GM12875 (cell line): ENCODE data around the gene EPS8L1.
A peak's percentile ranks its signal among the peaks of the same experiment; 100 is the strongest.

ENCODE experiments used
- H3K4me3 ChIP-seq: one replicate; pipeline ENCODE4 v1.5.1; 2011; ENCODE audit warnings: low read depth, low read length, control low read depth
- TF ChIP-seq, protein P1 (sequence below): IDR thresholded peaks from 2 replicates; pipeline ENCODE4 v1.5.1; 2011; ENCODE audit warnings: low read depth, mild to moderate bottlenecking, control low read depth, inconsistent platforms, low read length, moderate library complexity, borderline replicate concordance; ENCODE audit not compliant: insufficient read depth

The EPS8L1 gene

DNA sequence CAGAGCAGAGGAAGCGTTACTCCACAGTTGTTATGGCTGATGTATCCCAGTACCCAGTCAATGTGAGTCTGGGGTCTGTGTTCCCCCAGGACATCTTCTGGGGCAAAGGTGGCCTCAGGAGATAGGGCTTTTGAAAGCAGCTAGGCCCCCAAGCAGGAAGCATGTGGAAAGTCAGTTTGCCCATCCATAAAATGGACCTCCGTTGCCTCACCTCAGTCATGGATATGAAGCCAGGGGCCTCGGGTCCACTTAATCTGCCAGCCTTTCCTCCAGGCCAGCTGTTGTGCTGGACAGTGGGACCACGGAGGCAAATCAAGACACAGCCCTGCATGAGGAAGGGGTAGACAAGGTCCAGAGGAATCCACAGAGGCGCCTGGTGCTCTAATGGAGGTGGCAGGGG lies 3.3 kb downstream of the EPS8L1 start:
- no peak overlapping the region for H3K4me3 ChIP-seq
- TF ChIP-seq, protein P1, sequence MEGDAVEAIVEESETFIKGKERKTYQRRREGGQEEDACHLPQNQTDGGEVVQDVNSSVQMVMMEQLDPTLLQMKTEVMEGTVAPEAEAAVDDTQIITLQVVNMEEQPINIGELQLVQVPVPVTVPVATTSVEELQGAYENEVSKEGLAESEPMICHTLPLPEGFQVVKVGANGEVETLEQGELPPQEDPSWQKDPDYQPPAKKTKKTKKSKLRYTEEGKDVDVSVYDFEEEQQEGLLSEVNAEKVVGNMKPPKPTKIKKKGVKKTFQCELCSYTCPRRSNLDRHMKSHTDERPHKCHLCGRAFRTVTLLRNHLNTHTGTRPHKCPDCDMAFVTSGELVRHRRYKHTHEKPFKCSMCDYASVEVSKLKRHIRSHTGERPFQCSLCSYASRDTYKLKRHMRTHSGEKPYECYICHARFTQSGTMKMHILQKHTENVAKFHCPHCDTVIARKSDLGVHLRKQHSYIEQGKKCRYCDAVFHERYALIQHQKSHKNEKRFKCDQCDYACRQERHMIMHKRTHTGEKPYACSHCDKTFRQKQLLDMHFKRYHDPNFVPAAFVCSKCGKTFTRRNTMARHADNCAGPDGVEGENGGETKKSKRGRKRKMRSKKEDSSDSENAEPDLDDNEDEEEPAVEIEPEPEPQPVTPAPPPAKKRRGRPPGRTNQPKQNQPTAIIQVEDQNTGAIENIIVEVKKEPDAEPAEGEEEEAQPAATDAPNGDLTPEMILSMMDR = no peak

- TF ChIP-seq, protein P1 = no peak
- H3K4me3 ChIP-seq = no peak overlapping the region
Measured at GRCh38 chr19:55079400-55080038, 3.9 kb downstream of the EPS8L1 start.

DNA sequence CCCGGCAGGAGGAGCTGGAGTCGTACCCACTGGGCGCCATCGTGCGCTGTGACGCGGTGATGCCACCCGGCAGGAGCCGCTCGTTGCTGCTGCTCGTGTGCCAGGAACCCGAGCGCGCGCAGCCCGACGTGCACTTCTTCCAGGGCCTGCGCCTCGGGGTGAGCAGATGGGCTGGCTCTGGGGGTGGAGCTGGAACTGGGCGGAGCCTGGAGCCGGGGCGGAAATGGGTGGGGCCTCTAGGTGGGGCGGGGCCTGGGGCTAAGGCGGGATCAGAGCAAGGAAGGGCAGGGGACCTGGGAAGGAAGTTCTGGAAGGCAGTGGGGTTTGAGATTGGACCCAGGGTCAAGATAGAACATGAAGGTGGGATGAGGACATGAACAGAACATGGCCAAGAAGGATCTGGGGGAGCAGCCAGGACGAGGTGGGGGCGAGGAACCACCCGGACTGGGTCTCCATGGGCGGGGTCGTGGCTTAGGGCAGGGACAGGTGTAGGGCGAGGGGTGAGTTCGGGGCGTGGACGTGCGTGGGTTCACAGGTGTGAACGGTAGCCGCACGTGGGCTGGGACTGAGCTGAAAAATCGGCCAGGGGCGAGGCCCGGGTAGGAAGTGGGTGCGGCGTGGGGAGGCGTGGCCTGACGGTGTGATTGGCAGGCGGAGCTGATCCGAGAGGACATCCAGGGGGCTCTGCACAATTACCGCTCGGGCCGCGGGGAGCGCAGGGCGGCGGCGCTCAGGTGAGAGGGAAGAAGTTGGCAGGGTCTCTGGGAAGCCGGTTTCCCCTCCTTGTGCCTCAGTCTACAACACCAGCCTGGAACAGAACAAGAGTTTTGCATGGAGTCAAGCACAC lies 4.7 kb downstream of the EPS8L1 start:
- H3K4me3 ChIP-seq = peak overlapping the region; percentile 47
- TF ChIP-seq, protein P1 = no peak

DNA sequence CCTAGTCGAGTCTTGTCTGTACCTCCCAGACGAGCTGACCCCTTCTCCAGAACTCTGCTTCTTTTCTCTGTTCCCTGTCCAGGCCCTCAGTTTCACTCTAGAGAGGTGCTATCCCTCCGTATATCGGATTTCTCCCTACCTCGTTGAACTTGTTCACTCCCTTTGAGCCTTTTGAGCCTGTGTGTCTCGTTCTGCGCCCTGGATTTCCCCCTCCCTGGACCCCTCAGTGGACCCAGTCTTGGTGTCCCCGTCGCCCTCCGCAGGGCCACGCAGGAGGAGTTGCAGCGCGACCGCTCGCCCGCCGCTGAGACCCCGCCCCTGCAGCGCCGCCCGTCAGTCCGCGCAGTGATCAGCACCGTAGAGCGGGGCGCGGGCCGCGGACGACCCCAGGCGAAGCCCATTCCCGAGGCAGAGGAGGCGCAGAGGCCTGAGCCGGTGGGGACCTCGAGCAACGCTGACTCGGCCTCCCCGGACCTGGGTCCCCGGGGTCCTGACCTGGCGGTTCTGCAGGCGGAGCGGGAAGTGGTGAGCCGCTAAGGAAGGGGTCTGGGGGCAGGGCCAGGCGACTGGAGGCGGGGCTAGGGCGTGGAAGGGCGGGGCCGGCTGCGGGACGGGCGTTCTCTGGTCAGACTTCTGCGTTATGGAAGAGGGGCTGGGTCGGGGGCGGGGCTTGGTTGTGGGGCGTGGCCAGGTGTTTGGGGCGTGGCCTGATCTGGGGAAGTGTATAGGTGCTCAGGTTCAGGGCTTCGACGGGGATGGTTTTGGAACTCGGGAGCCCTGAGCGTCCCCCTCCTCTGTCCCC lies 5.5 kb downstream of the EPS8L1 start:
- TF ChIP-seq, protein P1 = no peak
- H3K4me3 ChIP-seq = peak overlapping the region; percentile 47

DNA sequence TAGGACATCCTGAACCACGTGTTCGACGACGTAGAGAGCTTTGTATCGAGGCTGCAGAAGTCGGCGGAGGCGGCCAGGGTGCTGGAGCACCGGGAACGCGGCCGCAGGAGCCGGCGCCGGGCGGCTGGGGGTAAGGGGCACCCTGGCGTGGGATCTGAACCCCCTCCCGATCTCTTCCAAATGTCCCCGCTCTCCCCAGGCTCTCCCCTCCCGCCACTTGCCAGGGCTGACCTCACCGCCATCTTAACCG lies 6.0 kb downstream of the EPS8L1 start:
- no peak overlapping the region for H3K4me3 ChIP-seq
- TF ChIP-seq, protein P1 = no peak

DNA sequence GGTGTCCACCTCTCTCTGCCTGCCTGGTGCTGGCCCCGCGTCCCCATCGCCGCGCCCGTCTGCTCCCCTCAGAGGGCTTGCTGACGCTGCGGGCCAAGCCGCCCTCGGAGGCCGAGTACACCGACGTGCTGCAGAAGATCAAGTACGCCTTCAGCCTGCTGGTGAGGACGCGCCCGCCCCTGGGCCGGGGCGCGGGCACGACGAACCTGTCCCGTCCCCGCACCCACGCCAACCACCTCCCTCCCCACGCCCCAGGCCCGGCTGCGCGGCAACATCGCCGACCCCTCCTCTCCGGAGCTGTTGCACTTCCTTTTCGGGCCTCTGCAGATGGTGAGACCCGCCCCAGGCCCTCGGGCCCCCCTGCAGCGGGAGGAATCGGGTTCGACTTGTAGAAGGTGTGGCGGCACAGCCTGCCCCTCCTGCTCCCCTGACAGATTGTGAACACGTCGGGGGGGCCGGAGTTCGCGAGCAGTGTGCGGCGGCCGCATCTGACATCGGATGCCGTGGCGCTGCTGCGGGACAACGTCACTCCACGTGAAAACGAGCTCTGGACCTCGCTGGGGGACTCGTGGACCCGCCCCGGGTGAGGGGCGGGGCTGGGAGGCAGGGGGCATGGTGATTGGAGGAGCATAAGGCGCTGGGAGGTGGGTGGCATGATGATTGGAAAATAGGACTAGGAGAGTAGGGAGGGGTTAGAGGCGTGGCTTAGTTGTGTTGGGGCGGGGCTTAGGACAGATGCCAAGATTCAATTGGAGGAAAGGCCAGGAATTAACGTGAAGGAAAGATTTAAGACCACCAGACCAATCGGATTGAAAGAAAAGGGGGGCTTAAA lies 6.6 kb downstream of the EPS8L1 start:
- TF ChIP-seq, protein P1 = no peak
- H3K4me3 ChIP-seq = no peak overlapping the region
